CD4-positive, CD25-positive, alpha-beta regulatory T cell (primary cell): ENCODE measurements around the gene MDN1. TPM values are rescaled to one million over a fixed set of nuclear protein-coding genes. Genes with fewer than 3 reads are reported as not detected.

Experiments used
- ATAC-seq, 2 donors: fragments of 150-1000 bp; cut with Tn5 transposase; one replicate each; pipeline ENCODE4 v1.10.0; 2021; ENCODE audit warnings: low read depth in 2 of 2, moderate number of reproducible peaks in 2 of 2, moderate library complexity in 1 of 2
- DNase-seq, 3 donors: peaks; one replicate each; pipeline versions ENCODE4 v3.0.0 to v3.0.0-alpha.2; 2012 to 2022; ENCODE audit warnings: mixed read lengths in 1 of 3
- H3K27ac ChIP-seq: one replicate; pipeline ENCODE4 v1.7.0; 2013; ENCODE audit warnings: mild to moderate bottlenecking, low read length; ENCODE audit not compliant: insufficient read depth, poor library complexity, severe bottlenecking
- H3K27me3 ChIP-seq: one replicate; pipeline ENCODE4 v1.7.0; 2013; ENCODE audit warnings: low read length; ENCODE audit not compliant: control insufficient read depth, insufficient read depth
- H3K36me3 ChIP-seq: one replicate; pipeline ENCODE4 v1.7.0; 2013; ENCODE audit warnings: mild to moderate bottlenecking, low read length, moderate library complexity; ENCODE audit not compliant: control insufficient read depth, insufficient read depth
- H3K4me1 ChIP-seq: 2 replicates; pipeline ENCODE4 v1.7.0; 2013; ENCODE audit warnings: mild to moderate bottlenecking, low read length; ENCODE audit not compliant: insufficient read depth, control insufficient read depth, poor library complexity, severe bottlenecking
- H3K4me3 ChIP-seq: one replicate; pipeline ENCODE4 v1.7.0; 2013; ENCODE audit warnings: low read depth, mild to moderate bottlenecking, low read length, moderate library complexity
- H3K9me3 ChIP-seq, 2 experiments: 1 replicate in 1 of 2; 2 replicates in 1 of 2; pipeline ENCODE4 v1.7.0; 2013; ENCODE audit warnings: low read length in 2 of 2, mild to moderate bottlenecking in 1 of 2, moderate library complexity in 1 of 2; ENCODE audit not compliant: control insufficient read depth in 2 of 2
- H3K27ac Mint-ChIP-seq, 3 donors: one replicate each; pipeline ENCODE4 v1.8.0; 2020 to 2022; ENCODE audit warnings: mild to moderate bottlenecking in 3 of 3, mixed read lengths in 3 of 3, moderate library complexity in 2 of 3
- H3K27me3 Mint-ChIP-seq: one replicate; pipeline ENCODE4 v1.8.0; 2022; ENCODE audit warnings: mild to moderate bottlenecking, mixed read lengths
- H3K36me3 Mint-ChIP-seq: one replicate; pipeline ENCODE4 v1.8.0; 2020; ENCODE audit warnings: mixed read lengths
- H3K4me1 Mint-ChIP-seq, 4 donors: one replicate each; pipeline ENCODE4 v1.8.0; 2020 to 2022; ENCODE audit warnings: mixed read lengths in 4 of 4, mild to moderate bottlenecking in 1 of 4
- H3K4me3 Mint-ChIP-seq, 4 donors: one replicate each; pipeline ENCODE4 v1.8.0; 2020 to 2022; ENCODE audit warnings: mild to moderate bottlenecking in 4 of 4, mixed read lengths in 4 of 4, moderate library complexity in 3 of 4
- H3K9me3 Mint-ChIP-seq, 7 donors: one replicate each; pipeline ENCODE4 v1.8.0; 2020 to 2022; ENCODE audit warnings: mixed read lengths in 7 of 7, mild to moderate bottlenecking in 3 of 7, moderate library complexity in 2 of 7
- polyA plus RNA-seq, 4 donors: library from polyadenylated mRNA; unstranded; fragments of 300-500 nt; fragmentation: Illumina TruSeq; gene quantifications; one replicate each; pipeline ENCODE4 v1.2.3, GENCODE V29; 2021
- total RNA-seq: library from RNA; stranded (reverse); gene quantifications from one replicate; pipeline ENCODE4 v1.2.3, GENCODE V29; 2022

The MDN1 gene
- total RNA-seq (49.2 TPM), polyA plus RNA-seq (1 to 10 TPM; 5.7 to 7.1 (median 6.3) TPM)

GRCh38 chr6:89819336-89820130 is at the start of gene MDN1:
Gene MDN1, minus strand, starts transcription at chr6:89819794. Its CDS starts 187 bp downstream, at chr6:89819607.
- Histone ChIP-seq H3K9me3 (no peaks in the 10 kb centered on the region), H3K4me3 (peak within 1 kb of the TSS; percentile 99), H3K27ac (peak within 1 kb of the TSS; percentile 89), H3K36me3 (no peaks in the 10 kb centered on the region), H3K4me1 (peaks cover 23% of the 10 kb centered on the region), H3K27me3 (no peaks in the 10 kb centered on the region)
- Mint-ChIP-seq H3K27me3 (no peaks in the 10 kb centered on the region), H3K4me1 (peaks cover 9 to 45% (median 29%) of the 10 kb centered on the region in 4 donors), H3K27ac (peak within 1 kb of the TSS; percentile 95 to 99 (median 95)), H3K36me3 (no peaks in the 10 kb centered on the region), H3K9me3 (no peaks in the 10 kb centered on the region), H3K4me3 (peak within 1 kb of the TSS; percentile 91 to 98 (median 94))
- ATAC-seq (peak; percentile 95 to 96), DNase-seq (peak; percentile 87 to 96 (median 88))

GRCh38 chr6:89866024-89866678 is 46.6 kb upstream of the MDN1 start:
- DNase-seq = no peak
- Mint-ChIP-seq H3K36me3 (peaks cover 42% of the 10 kb centered on the region), H3K27ac (no peak overlapping the region), H3K9me3 (peaks cover 0 to 2% (median 0%) of the 10 kb centered on the region in 7 donors), H3K4me3 (no peak overlapping the region), H3K27me3 (no peaks in the 10 kb centered on the region), H3K4me1 (peaks cover 3 to 16% (median 7%) of the 10 kb centered on the region in 4 donors)
- no peak for ATAC-seq
- no peaks in the 10 kb centered on the region for H3K4me1 ChIP-seq
- H3K36me3 ChIP-seq = peaks cover 66% of the 10 kb centered on the region
- no peak overlapping the region for H3K27ac ChIP-seq
- no peaks in the 10 kb centered on the region for H3K27me3 ChIP-seq
- no peaks in the 10 kb centered on the region for H3K9me3 ChIP-seq
- H3K4me3 ChIP-seq = no peak overlapping the region

GRCh38 chr6:89862698-89863097 is 43.1 kb upstream of the MDN1 start:
- Histone ChIP-seq H3K9me3 (no peaks in the 10 kb centered on the region), H3K4me3 (no peak overlapping the region), H3K36me3 (peaks cover 76% of the 10 kb centered on the region), H3K4me1 (peaks cover 4% of the 10 kb centered on the region), H3K27me3 (no peaks in the 10 kb centered on the region), H3K27ac (no peak overlapping the region)
- Mint-ChIP-seq H3K27me3 (no peaks in the 10 kb centered on the region), H3K36me3 (peaks cover 41% of the 10 kb centered on the region), H3K27ac (peak overlapping the region in 2 of 3 donors; percentile 2 to 46), H3K4me3 (no peak overlapping the region), H3K9me3 (peaks cover 0 to 2% (median 0%) of the 10 kb centered on the region in 7 donors), H3K4me1 (peaks cover 10 to 15% (median 12%) of the 10 kb centered on the region in 4 donors)
- peak in 1 of 3 donors; percentile 26 for DNase-seq
- ATAC-seq = no peak

GRCh38 chr6:89862273-89862672 is 42.7 kb upstream of the MDN1 start:
- Mint-ChIP-seq H3K27ac (peak overlapping the region in 1 of 3 donors; percentile 82), H3K27me3 (no peaks in the 10 kb centered on the region), H3K4me1 (peaks cover 10 to 15% (median 12%) of the 10 kb centered on the region in 4 donors), H3K9me3 (peaks cover 0 to 2% (median 0%) of the 10 kb centered on the region in 7 donors), H3K4me3 (no peak overlapping the region), H3K36me3 (peaks cover 40% of the 10 kb centered on the region)
- ATAC-seq (no peak), DNase-seq (peak in 1 of 3 donors; percentile 18)
- H3K36me3 ChIP-seq = peaks cover 76% of the 10 kb centered on the region
- H3K4me1 ChIP-seq = peaks cover 4% of the 10 kb centered on the region
- no peak overlapping the region for H3K27ac ChIP-seq
- no peaks in the 10 kb centered on the region for H3K9me3 ChIP-seq
- H3K4me3 ChIP-seq = no peak overlapping the region
- H3K27me3 ChIP-seq = no peaks in the 10 kb centered on the region

- Mint-ChIP-seq H3K4me1 (peaks cover 10 to 20% (median 13%) of the 10 kb centered on the region in 4 donors), H3K27me3 (no peaks in the 10 kb centered on the region), H3K4me3 (no peak overlapping the region), H3K27ac (peak overlapping the region in 2 of 3 donors; percentile 81 to 85), H3K9me3 (peaks cover 0 to 2% (median 0%) of the 10 kb centered on the region in 7 donors), H3K36me3 (peaks cover 45% of the 10 kb centered on the region)
- Histone ChIP-seq H3K4me1 (peaks cover 4% of the 10 kb centered on the region), H3K36me3 (peaks cover 79% of the 10 kb centered on the region), H3K9me3 (no peaks in the 10 kb centered on the region), H3K27ac (no peak overlapping the region), H3K4me3 (no peak overlapping the region), H3K27me3 (no peaks in the 10 kb centered on the region)
- ATAC-seq (no peak), DNase-seq (peak in 1 of 3 donors; percentile 54)
Measured at GRCh38 chr6:89859744-89860143, 40.1 kb upstream of the MDN1 start.

- Mint-ChIP-seq H3K4me1 (peaks cover 10 to 20% (median 13%) of the 10 kb centered on the region in 4 donors), H3K36me3 (peaks cover 47% of the 10 kb centered on the region), H3K27me3 (no peaks in the 10 kb centered on the region), H3K9me3 (peaks cover 0 to 2% (median 0%) of the 10 kb centered on the region in 7 donors), H3K27ac (no peak overlapping the region), H3K4me3 (no peak overlapping the region)
- Histone ChIP-seq H3K27me3 (no peaks in the 10 kb centered on the region), H3K4me1 (peaks cover 4% of the 10 kb centered on the region), H3K9me3 (no peaks in the 10 kb centered on the region), H3K36me3 (peaks cover 83% of the 10 kb centered on the region), H3K4me3 (no peak overlapping the region), H3K27ac (no peak overlapping the region)
- DNase-seq = no peak
- ATAC-seq = no peak
Measured at GRCh38 chr6:89858041-89858440, 38.4 kb upstream of the MDN1 start.

GRCh38 chr6:89853068-89853467 is 33.5 kb upstream of the MDN1 start:
- Histone ChIP-seq H3K36me3 (peaks cover 70% of the 10 kb centered on the region), H3K4me1 (no peaks in the 10 kb centered on the region), H3K27ac (no peak overlapping the region), H3K4me3 (no peak overlapping the region), H3K9me3 (no peaks in the 10 kb centered on the region), H3K27me3 (no peaks in the 10 kb centered on the region)
- no peak overlapping the region for H3K4me3 Mint-ChIP-seq
- no peak for DNase-seq
- no peaks in the 10 kb centered on the region for H3K9me3 Mint-ChIP-seq
- no peaks in the 10 kb centered on the region for H3K27me3 Mint-ChIP-seq
- H3K36me3 Mint-ChIP-seq = peaks cover 39% of the 10 kb centered on the region
- ATAC-seq = no peak
- peak overlapping the region in 1 of 3 donors; percentile 47 for H3K27ac Mint-ChIP-seq
- peaks cover 9 to 27% (median 14%) of the 10 kb centered on the region in 4 donors for H3K4me1 Mint-ChIP-seq
